Right lobe of liver (tissue), 4 donors: ENCODE results near the gene CHL1.

Experiments used
- POLR2A ChIP-seq: fragments of 450-650 bp; IDR thresholded peaks from one replicate; pipeline ENCODE4 v1.6.1; 2017; ENCODE audit warnings: antibody characterized with exemption, mild to moderate bottlenecking
- TF ChIP-seq, protein P1 (sequence below), 4 donors: fragments of 200-600 bp in 3 of 4; fragments of 450-650 bp in 1 of 4; IDR thresholded peaks; one replicate each; pipeline versions ENCODE4 v1.5.1 to v1.8.0; 2016 to 2022; ENCODE audit warnings: antibody characterized with exemption in 4 of 4, mild to moderate bottlenecking in 2 of 4
- donor health status: DM: no; HTN: no; CAD: no.
- donor health status: DM: no; HTN: no; CAD: no.
- donor health status: DM: no; HTN: yes; CAD: no.

DNA sequence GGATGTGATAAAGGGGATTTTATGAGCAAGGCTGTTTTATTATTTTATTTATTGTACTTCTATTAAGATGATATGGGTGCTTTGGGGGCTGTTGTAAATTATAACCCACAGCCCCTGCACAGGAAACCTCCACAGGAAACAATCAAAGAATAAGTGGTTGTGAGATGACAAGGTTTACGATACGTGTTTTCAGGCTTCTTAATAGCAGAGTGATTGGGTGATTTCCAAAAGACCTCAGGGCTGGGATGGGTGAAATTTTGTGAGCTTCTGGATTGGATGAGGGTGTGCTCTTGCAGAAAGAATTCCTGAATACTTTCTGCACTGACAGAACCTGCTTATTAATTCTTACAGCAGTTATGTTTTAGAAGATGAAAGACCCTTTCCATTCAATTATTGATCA, 21.4 kb downstream of the CHL1 start:
- TF ChIP-seq, protein P1, sequence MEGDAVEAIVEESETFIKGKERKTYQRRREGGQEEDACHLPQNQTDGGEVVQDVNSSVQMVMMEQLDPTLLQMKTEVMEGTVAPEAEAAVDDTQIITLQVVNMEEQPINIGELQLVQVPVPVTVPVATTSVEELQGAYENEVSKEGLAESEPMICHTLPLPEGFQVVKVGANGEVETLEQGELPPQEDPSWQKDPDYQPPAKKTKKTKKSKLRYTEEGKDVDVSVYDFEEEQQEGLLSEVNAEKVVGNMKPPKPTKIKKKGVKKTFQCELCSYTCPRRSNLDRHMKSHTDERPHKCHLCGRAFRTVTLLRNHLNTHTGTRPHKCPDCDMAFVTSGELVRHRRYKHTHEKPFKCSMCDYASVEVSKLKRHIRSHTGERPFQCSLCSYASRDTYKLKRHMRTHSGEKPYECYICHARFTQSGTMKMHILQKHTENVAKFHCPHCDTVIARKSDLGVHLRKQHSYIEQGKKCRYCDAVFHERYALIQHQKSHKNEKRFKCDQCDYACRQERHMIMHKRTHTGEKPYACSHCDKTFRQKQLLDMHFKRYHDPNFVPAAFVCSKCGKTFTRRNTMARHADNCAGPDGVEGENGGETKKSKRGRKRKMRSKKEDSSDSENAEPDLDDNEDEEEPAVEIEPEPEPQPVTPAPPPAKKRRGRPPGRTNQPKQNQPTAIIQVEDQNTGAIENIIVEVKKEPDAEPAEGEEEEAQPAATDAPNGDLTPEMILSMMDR (IDR thresholded peaks at IDR 0.05) = no peak
- no peak for TF ChIP-seq POLR2A
